ENCODE measurements around the gene ZNF496.

DNA sequence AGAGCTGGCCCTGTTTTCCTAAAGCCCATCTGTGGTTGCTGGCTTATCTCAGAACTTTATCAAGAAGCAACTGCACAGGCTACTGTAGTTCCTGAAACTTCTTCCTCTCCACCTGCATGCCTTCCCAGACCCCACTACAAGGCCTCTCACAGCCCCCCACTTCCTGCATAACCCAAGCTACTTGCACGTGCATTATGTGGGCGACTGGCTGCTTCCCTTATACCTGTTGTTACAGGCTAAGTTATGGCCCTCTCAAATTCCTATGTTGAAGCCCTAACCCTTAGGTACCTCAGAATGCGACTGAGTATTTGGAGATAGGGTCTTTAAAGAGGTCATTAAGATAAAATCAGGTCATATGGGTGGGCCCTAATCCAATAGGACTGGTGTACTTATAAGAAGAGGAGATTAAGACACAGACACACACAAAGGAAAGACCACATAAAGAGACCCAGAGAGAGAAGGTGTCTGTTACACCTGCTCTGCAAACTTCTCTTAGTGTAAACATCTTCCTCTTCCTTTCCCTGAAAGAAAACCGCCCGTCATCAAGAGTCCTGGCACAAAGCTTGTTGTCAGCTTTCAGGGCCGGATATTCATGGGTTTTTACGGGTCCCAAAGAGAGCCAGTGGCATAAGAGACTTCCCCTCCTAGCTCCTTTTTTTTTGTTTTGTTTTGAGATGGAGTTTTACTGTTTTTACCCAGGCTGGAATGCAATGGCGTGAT lies 5.1 kb downstream of the ZNF496 start:
- TF ChIP-seq EZH2 (IDR thresholded peaks at IDR 0.05; ENCODE audit: insufficient read depth, poor library complexity, severe bottlenecking) (no peak), EZH2phosphoT487 (IDR thresholded peaks at IDR 0.05; ENCODE audit: insufficient read depth, low read depth) (no peak)

All from GM23248 (cell line).